ENCODE measurements around the gene LYRM1.

DNA sequence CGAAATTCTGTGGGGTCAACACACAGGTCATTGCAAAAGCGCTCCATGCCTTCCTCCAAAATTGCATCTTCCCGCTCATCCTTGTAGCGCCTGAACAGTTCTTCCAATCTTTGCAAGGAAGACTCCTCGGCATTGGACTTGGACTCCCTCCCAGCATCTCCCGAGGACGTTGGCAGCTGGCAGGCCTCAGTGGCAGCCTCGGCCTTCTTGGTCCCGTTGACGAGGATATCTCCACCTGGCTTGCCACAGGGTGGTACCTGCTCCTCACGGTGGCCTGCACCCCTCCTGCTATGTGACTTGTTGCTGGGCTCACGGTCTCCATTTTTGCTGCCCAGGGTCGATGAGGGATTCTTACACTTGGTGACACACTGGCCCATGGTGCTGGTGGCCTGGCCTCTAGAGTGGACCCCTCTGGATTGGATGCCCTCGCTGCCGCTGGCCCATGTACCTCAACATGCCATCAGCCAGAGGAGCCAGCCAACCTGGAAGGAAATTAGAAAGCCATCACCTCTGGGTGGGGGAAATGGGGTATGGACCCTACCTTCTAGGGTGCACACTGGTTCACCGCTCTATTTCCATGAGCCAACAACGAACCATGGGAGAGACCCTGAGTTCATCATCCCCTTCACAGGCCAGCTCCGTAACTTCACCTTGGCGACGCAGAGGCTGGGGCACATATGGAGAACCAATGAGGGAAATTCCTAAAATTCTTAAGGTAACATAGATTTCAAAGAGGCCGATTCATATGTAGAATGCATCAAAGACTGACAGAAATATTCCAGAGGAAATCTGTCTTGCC is 38.2 kb upstream of the LYRM1 start:
- TF ChIP-seq SPI1 (IDR thresholded peaks at IDR 0.05; ENCODE audit: borderline replicate concordance, insufficient read depth, low read depth, low read length): no peak
- TF ChIP-seq, protein P1, sequence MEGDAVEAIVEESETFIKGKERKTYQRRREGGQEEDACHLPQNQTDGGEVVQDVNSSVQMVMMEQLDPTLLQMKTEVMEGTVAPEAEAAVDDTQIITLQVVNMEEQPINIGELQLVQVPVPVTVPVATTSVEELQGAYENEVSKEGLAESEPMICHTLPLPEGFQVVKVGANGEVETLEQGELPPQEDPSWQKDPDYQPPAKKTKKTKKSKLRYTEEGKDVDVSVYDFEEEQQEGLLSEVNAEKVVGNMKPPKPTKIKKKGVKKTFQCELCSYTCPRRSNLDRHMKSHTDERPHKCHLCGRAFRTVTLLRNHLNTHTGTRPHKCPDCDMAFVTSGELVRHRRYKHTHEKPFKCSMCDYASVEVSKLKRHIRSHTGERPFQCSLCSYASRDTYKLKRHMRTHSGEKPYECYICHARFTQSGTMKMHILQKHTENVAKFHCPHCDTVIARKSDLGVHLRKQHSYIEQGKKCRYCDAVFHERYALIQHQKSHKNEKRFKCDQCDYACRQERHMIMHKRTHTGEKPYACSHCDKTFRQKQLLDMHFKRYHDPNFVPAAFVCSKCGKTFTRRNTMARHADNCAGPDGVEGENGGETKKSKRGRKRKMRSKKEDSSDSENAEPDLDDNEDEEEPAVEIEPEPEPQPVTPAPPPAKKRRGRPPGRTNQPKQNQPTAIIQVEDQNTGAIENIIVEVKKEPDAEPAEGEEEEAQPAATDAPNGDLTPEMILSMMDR (IDR thresholded peaks at IDR 0.05 in 2 of 3, conservative IDR thresholded peaks at IDR 0.05 in 1 of 3; ENCODE audit: control insufficient read depth in 2 of 3, extremely low read depth in 1 of 3, insufficient read depth in 1 of 3, low read depth in 3 of 3, low read length in 3 of 3): no peak
- TF ChIP-seq, protein P2, sequence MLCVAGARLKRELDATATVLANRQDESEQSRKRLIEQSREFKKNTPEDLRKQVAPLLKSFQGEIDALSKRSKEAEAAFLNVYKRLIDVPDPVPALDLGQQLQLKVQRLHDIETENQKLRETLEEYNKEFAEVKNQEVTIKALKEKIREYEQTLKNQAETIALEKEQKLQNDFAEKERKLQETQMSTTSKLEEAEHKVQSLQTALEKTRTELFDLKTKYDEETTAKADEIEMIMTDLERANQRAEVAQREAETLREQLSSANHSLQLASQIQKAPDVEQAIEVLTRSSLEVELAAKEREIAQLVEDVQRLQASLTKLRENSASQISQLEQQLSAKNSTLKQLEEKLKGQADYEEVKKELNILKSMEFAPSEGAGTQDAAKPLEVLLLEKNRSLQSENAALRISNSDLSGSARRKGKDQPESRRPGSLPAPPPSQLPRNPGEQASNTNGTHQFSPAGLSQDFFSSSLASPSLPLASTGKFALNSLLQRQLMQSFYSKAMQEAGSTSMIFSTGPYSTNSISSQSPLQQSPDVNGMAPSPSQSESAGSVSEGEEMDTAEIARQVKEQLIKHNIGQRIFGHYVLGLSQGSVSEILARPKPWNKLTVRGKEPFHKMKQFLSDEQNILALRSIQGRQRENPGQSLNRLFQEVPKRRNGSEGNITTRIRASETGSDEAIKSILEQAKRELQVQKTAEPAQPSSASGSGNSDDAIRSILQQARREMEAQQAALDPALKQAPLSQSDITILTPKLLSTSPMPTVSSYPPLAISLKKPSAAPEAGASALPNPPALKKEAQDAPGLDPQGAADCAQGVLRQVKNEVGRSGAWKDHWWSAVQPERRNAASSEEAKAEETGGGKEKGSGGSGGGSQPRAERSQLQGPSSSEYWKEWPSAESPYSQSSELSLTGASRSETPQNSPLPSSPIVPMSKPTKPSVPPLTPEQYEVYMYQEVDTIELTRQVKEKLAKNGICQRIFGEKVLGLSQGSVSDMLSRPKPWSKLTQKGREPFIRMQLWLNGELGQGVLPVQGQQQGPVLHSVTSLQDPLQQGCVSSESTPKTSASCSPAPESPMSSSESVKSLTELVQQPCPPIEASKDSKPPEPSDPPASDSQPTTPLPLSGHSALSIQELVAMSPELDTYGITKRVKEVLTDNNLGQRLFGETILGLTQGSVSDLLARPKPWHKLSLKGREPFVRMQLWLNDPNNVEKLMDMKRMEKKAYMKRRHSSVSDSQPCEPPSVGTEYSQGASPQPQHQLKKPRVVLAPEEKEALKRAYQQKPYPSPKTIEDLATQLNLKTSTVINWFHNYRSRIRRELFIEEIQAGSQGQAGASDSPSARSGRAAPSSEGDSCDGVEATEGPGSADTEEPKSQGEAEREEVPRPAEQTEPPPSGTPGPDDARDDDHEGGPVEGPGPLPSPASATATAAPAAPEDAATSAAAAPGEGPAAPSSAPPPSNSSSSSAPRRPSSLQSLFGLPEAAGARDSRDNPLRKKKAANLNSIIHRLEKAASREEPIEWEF (IDR thresholded peaks at IDR 0.05; ENCODE audit: insufficient replicate concordance, low read depth, low read length): no peak
- TF ChIP-seq FOXK2 (IDR thresholded peaks at IDR 0.05): no peak
- TF ChIP-seq TAF1 (IDR thresholded peaks at IDR 0.05; ENCODE audit: borderline replicate concordance, low read depth, low read length): no peak
- TF ChIP-seq CREM (IDR thresholded peaks at IDR 0.05; ENCODE audit: low read depth): no peak
- no peak for TF ChIP-seq POLR2AphosphoS2 (IDR thresholded peaks at IDR 0.05; ENCODE audit: low read depth, low read length)
- TF ChIP-seq, protein P3, sequence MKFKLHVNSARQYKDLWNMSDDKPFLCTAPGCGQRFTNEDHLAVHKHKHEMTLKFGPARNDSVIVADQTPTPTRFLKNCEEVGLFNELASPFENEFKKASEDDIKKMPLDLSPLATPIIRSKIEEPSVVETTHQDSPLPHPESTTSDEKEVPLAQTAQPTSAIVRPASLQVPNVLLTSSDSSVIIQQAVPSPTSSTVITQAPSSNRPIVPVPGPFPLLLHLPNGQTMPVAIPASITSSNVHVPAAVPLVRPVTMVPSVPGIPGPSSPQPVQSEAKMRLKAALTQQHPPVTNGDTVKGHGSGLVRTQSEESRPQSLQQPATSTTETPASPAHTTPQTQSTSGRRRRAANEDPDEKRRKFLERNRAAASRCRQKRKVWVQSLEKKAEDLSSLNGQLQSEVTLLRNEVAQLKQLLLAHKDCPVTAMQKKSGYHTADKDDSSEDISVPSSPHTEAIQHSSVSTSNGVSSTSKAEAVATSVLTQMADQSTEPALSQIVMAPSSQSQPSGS (IDR thresholded peaks at IDR 0.05; ENCODE audit: low read length): no peak

Data from GM12878 (cell line).